WTC11 (cell line): Measurements from ENCODE around the gene CACNA2D3. TPM values are rescaled to one million over a fixed set of nuclear protein-coding genes. Genes with fewer than 3 reads are reported as not detected.

ENCODE experiments used
- ATAC-seq: fragments of 200-7000 bp; cut with Tn5 transposase; 2 replicates; pipeline ENCODE4 v1.10.0; 2021; ENCODE audit warnings: mild to moderate bottlenecking, moderate library complexity
- CTCF ChIA-PET: fragments of 300-600 bp; sonication (Branson Sonifier 250); formaldehyde crosslinking; loops from one replicate; lab custom pipeline; 2021; ENCODE audit warnings: antibody characterized with exemption; lab: Charles Lee
- POLR2A ChIA-PET: fragments of 350-600 bp; sonication (Branson Sonifier 250); formaldehyde crosslinking; loops from one replicate; lab custom pipeline; 2021; ENCODE audit warnings: antibody characterized with exemption; lab: Charles Lee
- DNase-seq: peaks from one replicate; pipeline ENCODE4 v3.0.0; 2021; ENCODE audit warnings: low spot score
- H3K27ac Mint-ChIP-seq: 2 replicates; pipeline ENCODE4 v1.8.0; 2021; ENCODE audit warnings: mixed read lengths
- H3K27me3 Mint-ChIP-seq: 2 replicates; pipeline ENCODE4 v1.8.0; 2021; ENCODE audit warnings: low read depth, mild to moderate bottlenecking, moderate library complexity, mixed read lengths
- H3K36me3 Mint-ChIP-seq: 2 replicates; pipeline ENCODE4 v1.8.0; 2021; ENCODE audit warnings: mixed read lengths
- H3K4me1 Mint-ChIP-seq: 2 replicates; pipeline ENCODE4 v1.8.0; 2022; ENCODE audit warnings: mixed read lengths
- H3K4me3 Mint-ChIP-seq: 2 replicates; pipeline ENCODE4 v1.8.0; 2021; ENCODE audit warnings: mild to moderate bottlenecking, moderate library complexity, mixed read lengths
- H3K9me3 Mint-ChIP-seq: 2 replicates; pipeline ENCODE4 v1.8.0; 2021; ENCODE audit warnings: mixed read lengths
- ATF1 ChIP-seq: sonication (generic); formaldehyde crosslinking; IDR thresholded peaks from 2 replicates; pipeline ENCODE4 v1.8.1; 2023; ENCODE audit warnings: mild to moderate bottlenecking, moderate library complexity, missing genetic modification reagents
- ATF6 ChIP-seq: sonication (generic); formaldehyde crosslinking; IDR thresholded peaks from 2 replicates; pipeline ENCODE4 v1.8.1; 2023; ENCODE audit warnings: mild to moderate bottlenecking, missing genetic modification reagents
- CBFB ChIP-seq: sonication (generic); formaldehyde crosslinking; IDR thresholded peaks from 2 replicates; pipeline ENCODE4 v1.8.1; 2022; ENCODE audit warnings: mild to moderate bottlenecking, low read depth, missing genetic modification reagents
- CREM ChIP-seq: sonication (generic); formaldehyde crosslinking; IDR thresholded peaks from 2 replicates; pipeline ENCODE4 v1.8.1; 2022; ENCODE audit warnings: mild to moderate bottlenecking, missing genetic modification reagents, moderate library complexity
- E2F1 ChIP-seq: sonication (generic); formaldehyde crosslinking; IDR thresholded peaks from 2 replicates; pipeline ENCODE4 v1.8.0; 2022; ENCODE audit warnings: mild to moderate bottlenecking, missing genetic modification reagents
- ESRRA ChIP-seq: sonication (generic); formaldehyde crosslinking; IDR thresholded peaks from 2 replicates; pipeline ENCODE4 v1.8.1; 2022; ENCODE audit warnings: mild to moderate bottlenecking, missing genetic modification reagents, borderline replicate concordance
- FOXP4 ChIP-seq: sonication (generic); formaldehyde crosslinking; IDR thresholded peaks from 2 replicates; pipeline ENCODE4 v1.8.0; 2022; ENCODE audit warnings: mild to moderate bottlenecking, missing genetic modification reagents
- GABPB1 ChIP-seq: sonication (generic); formaldehyde crosslinking; IDR thresholded peaks from 2 replicates; pipeline ENCODE4 v1.8.1; 2023; ENCODE audit warnings: mild to moderate bottlenecking, missing genetic modification reagents
- GRHL2 ChIP-seq: fragments of 250-450 bp; sonication (Bioruptor Pico); IDR thresholded peaks from 2 replicates; pipeline ENCODE4 v1.8.0; 2022; ENCODE audit warnings: mild to moderate bottlenecking, moderate library complexity; ENCODE audit not compliant: insufficient replicate concordance, severe bottlenecking
- HMGXB4 ChIP-seq: sonication (generic); formaldehyde crosslinking; IDR thresholded peaks from 2 replicates; pipeline ENCODE4 v1.8.1; 2023; ENCODE audit warnings: mild to moderate bottlenecking, moderate library complexity, missing genetic modification reagents
- JUN ChIP-seq: sonication (generic); formaldehyde crosslinking; IDR thresholded peaks from 2 replicates; pipeline ENCODE4 v1.8.0; 2023; ENCODE audit warnings: mild to moderate bottlenecking, missing genetic modification reagents
- MYBL2 ChIP-seq: sonication (generic); formaldehyde crosslinking; IDR thresholded peaks from 2 replicates; pipeline ENCODE4 v1.8.1; 2023; ENCODE audit warnings: mild to moderate bottlenecking, moderate library complexity, missing genetic modification reagents
- NFYB ChIP-seq: sonication (generic); formaldehyde crosslinking; conservative IDR thresholded peaks from 2 replicates; pipeline ENCODE4 v1.8.0; 2022; ENCODE audit warnings: low read depth, missing genetic modification reagents
- SMAD3 ChIP-seq: sonication (generic); formaldehyde crosslinking; IDR thresholded peaks from 2 replicates; pipeline ENCODE4 v1.8.0; 2022; ENCODE audit warnings: missing genetic modification reagents, mild to moderate bottlenecking, borderline replicate concordance
- SP1 ChIP-seq: sonication (generic); formaldehyde crosslinking; conservative IDR thresholded peaks from 2 replicates; pipeline ENCODE4 v1.8.1; 2022; ENCODE audit warnings: missing genetic modification reagents
- TCF7 ChIP-seq: sonication (generic); formaldehyde crosslinking; IDR thresholded peaks from 2 replicates; pipeline ENCODE4 v1.8.0; 2022; ENCODE audit warnings: mild to moderate bottlenecking, low read depth, missing genetic modification reagents, moderate library complexity
- TEAD1 ChIP-seq: sonication (generic); formaldehyde crosslinking; IDR thresholded peaks from 2 replicates; pipeline ENCODE4 v1.8.0; 2022; ENCODE audit warnings: mild to moderate bottlenecking, missing genetic modification reagents
- ZNF232 ChIP-seq: sonication (generic); formaldehyde crosslinking; IDR thresholded peaks from 2 replicates; pipeline ENCODE4 v1.8.0; 2022; ENCODE audit warnings: mild to moderate bottlenecking, missing genetic modification reagents
- ZNF671 ChIP-seq: fragments of 250-450 bp; sonication (Bioruptor Pico); IDR thresholded peaks from 2 replicates; pipeline ENCODE4 v1.8.0; 2021; ENCODE audit warnings: mild to moderate bottlenecking
- total RNA-seq: library from RNA; stranded (reverse); gene quantifications from 3 replicates; pipeline ENCODE4 v1.2.3, GENCODE V29; 2021

The CACNA2D3 gene
- total RNA-seq, 1 experiment from 2014 or later, result 5.0 TPM

GRCh38 chr3:54257125-54257720 lies 134.9 kb downstream of the CACNA2D3 start:
- no peaks in the 10 kb centered on the region for H3K36me3 Mint-ChIP-seq
- H3K4me1 Mint-ChIP-seq, result peaks cover 10% of the 10 kb centered on the region
- H3K27me3 Mint-ChIP-seq, result no peaks in the 10 kb centered on the region
- no peaks in the 10 kb centered on the region for H3K9me3 Mint-ChIP-seq
- ChIA-PET CTCF (interaction anchor here (1.0 kb wide), 1 partner anchor 103 kb away, joined by 3 read pairs; no protein-coding TSS in a partner anchor), POLR2A (no interaction called here)
- no peak overlapping the region for H3K4me3 Mint-ChIP-seq
- DNase-seq (no peak), ATAC-seq (no peak)
- H3K27ac Mint-ChIP-seq, result no peak overlapping the region
- TF ChIP-seq ZNF671, result no peak
- no peak for TF ChIP-seq NFYB (CRISPR knock-in tag)
- TF ChIP-seq MYBL2 (CRISPR knock-in tag), result no peak
- TF ChIP-seq GRHL2 (CRISPR knock-in tag), result no peak

GRCh38 chr3:54259636-54260035 lies 137.3 kb downstream of the CACNA2D3 start:
- no peaks in the 10 kb centered on the region for H3K4me1 Mint-ChIP-seq
- no peaks in the 10 kb centered on the region for H3K36me3 Mint-ChIP-seq
- ATAC-seq (no peak), DNase-seq (no peak)
- no peak overlapping the region for H3K27ac Mint-ChIP-seq
- no peaks in the 10 kb centered on the region for H3K27me3 Mint-ChIP-seq
- H3K4me3 Mint-ChIP-seq, result no peak overlapping the region
- no peaks in the 10 kb centered on the region for H3K9me3 Mint-ChIP-seq
- POLR2A ChIA-PET, result no interaction called here
- TF ChIP-seq SP1 (CRISPR knock-in tag), result no peak
- no peak for TF ChIP-seq ESRRA
- TF ChIP-seq E2F1 (CRISPR knock-in tag), result no peak
- no peak for TF ChIP-seq ZNF232 (CRISPR knock-in tag)
- TF ChIP-seq FOXP4, result no peak
- no peak for TF ChIP-seq ATF1 (CRISPR knock-in tag)
- no peak for TF ChIP-seq GABPB1
- CTCF ChIA-PET, result no interaction called here

- CTCF ChIA-PET, result no interaction called here
- no peak overlapping the region for H3K27ac Mint-ChIP-seq
- no peaks in the 10 kb centered on the region for H3K36me3 Mint-ChIP-seq
- no peak for ATAC-seq
- POLR2A ChIA-PET, result no interaction called here
- H3K27me3 Mint-ChIP-seq, result no peaks in the 10 kb centered on the region
- no peaks in the 10 kb centered on the region for H3K9me3 Mint-ChIP-seq
- H3K4me1 Mint-ChIP-seq, result no peaks in the 10 kb centered on the region
- TF ChIP-seq JUN, result no peak
- TF ChIP-seq CBFB, result no peak
- no peak for TF ChIP-seq CREM (CRISPR knock-in tag)
- TF ChIP-seq ATF6 (CRISPR knock-in tag), result no peak
- TF ChIP-seq TCF7 (CRISPR knock-in tag), result no peak
- TF ChIP-seq HMGXB4, result no peak
- TF ChIP-seq MYBL2 (CRISPR knock-in tag), result no peak
- TF ChIP-seq SMAD3 (CRISPR knock-in tag), result no peak
- TF ChIP-seq TEAD1, result no peak
- no peak overlapping the region for H3K4me3 Mint-ChIP-seq
- DNase-seq, result no peak
These were observed 138.8 kb downstream of the CACNA2D3 start for GRCh38 chr3:54261141-54261540.
